ENCODE data around the gene CCDC85C. TPM values are rescaled to one million over a fixed set of nuclear protein-coding genes. Genes with fewer than 3 reads are reported as not detected.

Gene CCDC85C
- total RNA-seq, 1 experiment from 2014 or later = 36.4 TPM

DNA sequence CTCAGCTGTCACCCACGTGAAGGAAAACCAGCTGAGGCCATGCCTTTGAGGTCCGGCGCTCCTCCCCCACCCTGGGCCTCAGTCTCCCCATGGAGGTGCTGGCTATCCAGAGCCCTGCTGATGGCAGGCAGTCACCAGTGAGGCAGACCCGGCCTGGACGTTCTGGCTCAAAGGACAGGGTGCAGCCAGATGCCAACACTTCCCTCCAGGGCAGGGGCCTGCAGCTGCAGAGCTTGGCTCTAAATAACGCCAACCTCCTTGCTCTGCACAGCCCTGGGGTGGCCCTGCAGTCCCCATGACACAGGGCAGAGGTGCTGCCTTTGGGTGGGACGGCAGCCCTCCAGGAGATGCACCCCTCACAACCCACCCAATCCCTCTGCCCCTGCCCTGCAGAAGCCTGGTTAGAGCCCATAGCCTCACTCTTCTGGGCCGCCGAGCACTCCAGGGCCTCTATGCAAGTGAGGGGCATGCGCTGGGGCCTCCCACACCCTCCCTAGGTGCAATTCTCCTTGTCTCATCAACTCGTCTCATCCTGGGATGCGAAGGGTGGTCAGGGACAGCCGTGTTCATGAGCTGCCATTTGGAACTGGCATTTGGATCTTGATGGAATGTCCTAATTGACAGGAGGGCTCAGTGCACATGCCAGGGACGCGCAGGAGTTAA, 30.4 kb downstream of the CCDC85C start:
- DNase-seq (no peak), ATAC-seq (no peak)
- ChIA-PET POLR2A (ENCODE audit: unreplicated experiment) (no interaction called here), CTCF (no interaction called here)
- intact Hi-C loops (cut with micrococcal nuclease) = loop anchor here (2.0 kb wide), 1 partner anchor 31 kb away; the partner anchor contains the start of gene CCDC85C
- Histone ChIP-seq H3K36me3 (ENCODE audit: low read depth, low read length) (no peaks in the 10 kb centered on the region), H3K9me2 (replicated peaks; ENCODE audit: low read length) (no peaks in the 10 kb centered on the region), H3K27me3 (ENCODE audit: low read length) (no peaks in the 10 kb centered on the region), H3K9ac (ENCODE audit: low read length) (no peak overlapping the region), H3F3A (ENCODE audit: low read length, unreplicated experiment) (no peaks in the 10 kb centered on the region), H3K9me3 (ENCODE audit: low read length) (no peaks in the 10 kb centered on the region), H2AFZ (ENCODE audit: low read length) (no peak overlapping the region), H4K20me1 (ENCODE audit: low read length) (no peaks in the 10 kb centered on the region), H3K4me3 (ENCODE audit: low read length) (no peak overlapping the region), H3K4me2 (ENCODE audit: low read length) (no peak overlapping the region; the same call in 1 of the 2 replicates), H3K79me2 (ENCODE audit: low read length) (peaks cover 98% of the 10 kb centered on the region), H3K27ac (ENCODE audit: low read length) (0 out of 2 replicates have a peak overlapping the region, but pooled peaks have one; percentile 67), H3K4me1 (ENCODE audit: insufficient read depth, low read length) (peaks cover 53% of the 10 kb centered on the region)
- TF ChIP-seq EZH2phosphoT487 (IDR thresholded peaks at IDR 0.05; ENCODE audit: borderline replicate concordance, low read length) (no peak), EZH2 (IDR thresholded peaks at IDR 0.05; ENCODE audit: low read length, unreplicated experiment) (no peak)
- TF ChIP-seq, protein P1, sequence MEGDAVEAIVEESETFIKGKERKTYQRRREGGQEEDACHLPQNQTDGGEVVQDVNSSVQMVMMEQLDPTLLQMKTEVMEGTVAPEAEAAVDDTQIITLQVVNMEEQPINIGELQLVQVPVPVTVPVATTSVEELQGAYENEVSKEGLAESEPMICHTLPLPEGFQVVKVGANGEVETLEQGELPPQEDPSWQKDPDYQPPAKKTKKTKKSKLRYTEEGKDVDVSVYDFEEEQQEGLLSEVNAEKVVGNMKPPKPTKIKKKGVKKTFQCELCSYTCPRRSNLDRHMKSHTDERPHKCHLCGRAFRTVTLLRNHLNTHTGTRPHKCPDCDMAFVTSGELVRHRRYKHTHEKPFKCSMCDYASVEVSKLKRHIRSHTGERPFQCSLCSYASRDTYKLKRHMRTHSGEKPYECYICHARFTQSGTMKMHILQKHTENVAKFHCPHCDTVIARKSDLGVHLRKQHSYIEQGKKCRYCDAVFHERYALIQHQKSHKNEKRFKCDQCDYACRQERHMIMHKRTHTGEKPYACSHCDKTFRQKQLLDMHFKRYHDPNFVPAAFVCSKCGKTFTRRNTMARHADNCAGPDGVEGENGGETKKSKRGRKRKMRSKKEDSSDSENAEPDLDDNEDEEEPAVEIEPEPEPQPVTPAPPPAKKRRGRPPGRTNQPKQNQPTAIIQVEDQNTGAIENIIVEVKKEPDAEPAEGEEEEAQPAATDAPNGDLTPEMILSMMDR (conservative IDR thresholded peaks at IDR 0.05; ENCODE audit: low read depth, low read length) = no peak
- BruUV-seq (replicated peaks) = no TSS peak

DNA sequence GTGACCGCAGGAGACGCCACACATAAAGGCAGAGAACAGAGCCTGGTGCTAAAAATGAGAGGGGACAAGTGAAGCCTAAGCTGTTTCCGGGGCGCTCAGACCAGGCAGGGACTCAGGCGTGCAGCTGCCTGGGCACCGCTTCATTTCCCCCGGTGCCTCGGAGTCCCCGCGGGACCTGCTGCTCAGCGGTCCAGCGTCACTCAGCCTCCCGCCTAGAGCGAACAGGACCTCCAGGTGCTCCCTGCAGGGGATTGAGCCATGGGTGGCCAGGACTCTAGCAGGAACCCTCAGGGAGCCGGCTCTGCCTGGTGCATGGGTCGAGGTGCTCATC, 31.0 kb downstream of the CCDC85C start:
- Histone ChIP-seq H3F3A (ENCODE audit: low read length, unreplicated experiment) (no peaks in the 10 kb centered on the region), H3K4me2 (ENCODE audit: low read length) (no peak overlapping the region), H3K9me3 (ENCODE audit: low read length) (no peaks in the 10 kb centered on the region), H3K4me3 (ENCODE audit: low read length) (no peak overlapping the region), H4K20me1 (ENCODE audit: low read length) (no peaks in the 10 kb centered on the region), H3K36me3 (ENCODE audit: low read depth, low read length) (no peaks in the 10 kb centered on the region), H3K9me2 (replicated peaks; ENCODE audit: low read length) (no peaks in the 10 kb centered on the region), H3K79me2 (ENCODE audit: low read length) (peaks cover 98% of the 10 kb centered on the region), H3K27ac (ENCODE audit: low read length) (no peak overlapping the region), H3K27me3 (ENCODE audit: low read length) (no peaks in the 10 kb centered on the region), H3K9ac (ENCODE audit: low read length) (no peak overlapping the region), H2AFZ (ENCODE audit: low read length) (no peak overlapping the region), H3K4me1 (ENCODE audit: insufficient read depth, low read length) (peaks cover 51% of the 10 kb centered on the region)
- DNase-seq = no peak
- no peak for TF ChIP-seq EZH2 (IDR thresholded peaks at IDR 0.05; ENCODE audit: low read length, unreplicated experiment)
- TF ChIP-seq EZH2phosphoT487 (IDR thresholded peaks at IDR 0.05; ENCODE audit: borderline replicate concordance, low read length) = no peak
- TF ChIP-seq, protein P1 (conservative IDR thresholded peaks at IDR 0.05; ENCODE audit: low read depth, low read length) = no peak
- CTCF ChIA-PET = no interaction called here
- no peak for ATAC-seq
- POLR2A ChIA-PET (ENCODE audit: unreplicated experiment) = no interaction called here
- intact Hi-C loops (cut with micrococcal nuclease) = no loop called here
- no TSS peak for BruUV-seq (replicated peaks)

DNA sequence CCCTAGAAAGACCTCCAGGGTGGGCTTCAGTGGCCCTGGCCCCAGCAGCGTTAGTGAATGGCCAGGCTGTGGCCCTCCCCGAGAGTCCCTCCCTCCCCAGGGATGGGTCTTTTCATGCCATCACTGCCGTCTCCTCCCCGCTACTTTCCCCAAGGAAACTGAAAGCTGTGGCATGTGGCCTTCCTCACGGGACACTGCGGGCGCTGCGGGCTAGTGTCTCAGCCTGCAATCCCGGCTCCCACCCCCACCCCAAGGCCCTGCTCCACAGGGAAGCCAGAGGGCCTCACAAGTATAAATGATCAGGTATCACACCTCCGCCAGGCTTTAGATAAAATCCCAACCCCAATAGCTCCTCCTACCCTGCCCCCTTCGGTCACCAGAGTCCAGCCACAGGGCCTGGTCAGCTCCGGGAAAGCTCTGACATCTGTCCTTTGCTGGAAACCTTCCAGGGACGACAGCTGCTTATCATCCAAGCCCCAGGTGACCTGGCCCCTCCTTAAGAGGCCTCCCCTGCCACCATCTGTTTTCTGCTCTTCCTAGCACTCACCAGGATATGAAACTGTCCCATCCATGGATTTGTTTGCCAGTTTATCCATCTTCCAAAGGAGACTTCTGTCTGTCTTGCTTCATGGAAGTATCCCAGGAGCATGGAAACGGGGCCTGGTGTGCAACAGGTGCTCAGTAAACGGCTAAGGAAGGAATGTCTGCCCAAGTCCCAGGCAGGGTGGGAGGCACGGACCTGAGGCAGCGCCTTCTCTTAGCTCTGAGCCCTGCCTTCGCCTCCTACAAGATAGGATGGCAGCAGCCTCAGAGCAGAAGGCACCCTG, 31.6 kb downstream of the CCDC85C start:
- ChIA-PET POLR2A (ENCODE audit: unreplicated experiment) (no interaction called here), CTCF (no interaction called here)
- no peaks in the 10 kb centered on the region for H3K27me3 ChIP-seq (ENCODE audit: low read length)
- intact Hi-C loops (cut with micrococcal nuclease) = no loop called here
- no peak overlapping the region for H3K4me2 ChIP-seq (ENCODE audit: low read length)
- no peaks in the 10 kb centered on the region for H3K9me3 ChIP-seq (ENCODE audit: low read length)
- DNase-seq (no peak), ATAC-seq (no peak)
- peaks cover 97% of the 10 kb centered on the region for H3K79me2 ChIP-seq (ENCODE audit: low read length)
- no peaks in the 10 kb centered on the region for H4K20me1 ChIP-seq (ENCODE audit: low read length)
- TF ChIP-seq EZH2 (IDR thresholded peaks at IDR 0.05; ENCODE audit: low read length, unreplicated experiment) = no peak
- TF ChIP-seq EZH2phosphoT487 (IDR thresholded peaks at IDR 0.05; ENCODE audit: borderline replicate concordance, low read length) = no peak
- TF ChIP-seq, protein P1 (conservative IDR thresholded peaks at IDR 0.05; ENCODE audit: low read depth, low read length) = no peak
- H2AFZ ChIP-seq (ENCODE audit: low read length) = no peak overlapping the region
- H3K9me2 ChIP-seq (replicated peaks; ENCODE audit: low read length) = no peaks in the 10 kb centered on the region
- no peak overlapping the region for H3K9ac ChIP-seq (ENCODE audit: low read length)
- no TSS peak for BruUV-seq (replicated peaks)
- no peaks in the 10 kb centered on the region for H3K36me3 ChIP-seq (ENCODE audit: low read depth, low read length)
- H3K4me1 ChIP-seq (ENCODE audit: insufficient read depth, low read length) = peaks cover 49% of the 10 kb centered on the region
- no peaks in the 10 kb centered on the region for H3F3A ChIP-seq (ENCODE audit: low read length, unreplicated experiment)
- H3K27ac ChIP-seq (ENCODE audit: low read length) = no peak overlapping the region
- no peak overlapping the region for H3K4me3 ChIP-seq (ENCODE audit: low read length)

Measured in PC-3 (cell line).